Raji (cell line): ENCODE results near the gene SPAG6.
A peak's percentile ranks its signal among the peaks of the same experiment; 100 is the strongest.

ENCODE experiments used
- POLR2A ChIP-seq: IDR thresholded peaks from 2 replicates; pipeline ENCODE4 v1.6.1; 2011; ENCODE audit warnings: low read depth, low read length, control low read depth; ENCODE audit not compliant: insufficient read depth

Gene SPAG6

DNA sequence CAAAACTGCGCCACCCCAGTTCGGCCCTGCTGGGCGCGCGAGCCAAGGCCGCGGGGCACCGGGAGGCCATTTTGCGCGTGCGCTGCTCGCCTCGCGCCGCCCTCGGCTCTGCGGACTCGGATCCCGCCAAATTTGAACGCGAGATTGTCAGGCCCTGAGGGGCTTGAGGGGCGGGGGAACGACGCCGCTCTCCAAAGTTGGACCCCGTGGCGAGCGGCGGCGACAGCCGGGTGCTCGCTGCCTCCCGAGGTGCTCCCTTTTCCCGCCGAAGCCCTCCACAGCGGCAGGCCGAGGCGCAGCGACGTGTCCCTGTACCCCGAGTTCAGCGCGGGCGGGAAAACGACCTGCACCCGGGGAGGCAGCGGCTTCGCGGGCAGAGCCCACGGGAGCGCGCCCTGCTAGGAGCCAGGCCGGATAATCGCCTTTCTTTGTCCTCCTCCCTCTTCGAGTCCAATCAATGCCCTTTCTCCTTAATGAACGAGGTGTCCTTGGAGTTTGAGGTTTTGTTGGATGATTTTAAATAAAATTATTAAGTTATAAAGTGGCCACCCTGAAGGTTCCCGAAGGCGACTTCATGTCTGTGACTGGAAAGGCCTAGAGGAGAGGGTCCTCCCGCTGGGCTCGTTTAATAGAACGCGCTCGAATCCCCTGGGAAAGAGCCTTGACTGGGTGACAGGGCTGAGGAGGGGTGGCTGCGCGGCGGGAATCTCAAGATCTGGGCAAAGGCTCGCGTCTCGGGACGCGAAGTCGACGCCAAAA lies 10.7 kb upstream of the SPAG6 start:
- TF ChIP-seq POLR2A = no peak

DNA sequence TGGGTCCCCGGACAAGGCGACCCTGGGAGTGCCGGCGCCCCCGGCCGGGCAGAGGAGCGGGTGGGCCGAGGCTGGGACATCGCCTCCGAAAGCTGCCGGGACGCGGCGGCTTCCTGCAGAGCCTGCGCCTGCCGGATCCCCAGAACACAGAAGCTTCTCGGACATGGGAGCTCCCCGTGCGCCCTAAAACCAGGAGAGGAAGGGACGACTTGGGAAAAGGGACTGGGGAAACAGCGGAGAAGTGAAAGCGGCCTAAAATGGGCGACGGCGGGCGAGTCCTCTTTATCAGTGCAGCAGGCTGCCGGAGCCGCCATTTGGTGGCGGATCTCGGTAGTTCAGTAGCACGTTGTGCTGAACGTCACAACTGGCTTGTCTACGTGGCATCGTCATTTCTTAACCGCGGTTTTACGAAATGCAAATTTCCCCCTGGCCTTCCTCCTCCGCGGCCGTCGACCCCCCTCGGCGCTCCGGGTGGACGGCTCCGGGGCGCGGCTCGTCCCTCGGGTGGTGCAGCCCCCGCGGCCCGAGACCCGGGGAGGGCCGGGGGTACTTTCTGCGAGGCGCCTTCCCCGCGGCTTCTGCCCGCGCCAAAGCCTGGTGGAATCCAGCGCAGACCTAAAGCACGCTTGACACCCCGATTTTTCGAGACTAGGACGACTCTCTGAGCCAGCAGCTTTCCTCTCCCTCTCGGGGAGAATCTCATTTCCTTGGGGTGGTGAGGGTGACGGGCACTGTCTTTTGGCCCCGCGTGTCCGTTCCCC lies 9.9 kb upstream of the SPAG6 start:
- no peak for TF ChIP-seq POLR2A

DNA sequence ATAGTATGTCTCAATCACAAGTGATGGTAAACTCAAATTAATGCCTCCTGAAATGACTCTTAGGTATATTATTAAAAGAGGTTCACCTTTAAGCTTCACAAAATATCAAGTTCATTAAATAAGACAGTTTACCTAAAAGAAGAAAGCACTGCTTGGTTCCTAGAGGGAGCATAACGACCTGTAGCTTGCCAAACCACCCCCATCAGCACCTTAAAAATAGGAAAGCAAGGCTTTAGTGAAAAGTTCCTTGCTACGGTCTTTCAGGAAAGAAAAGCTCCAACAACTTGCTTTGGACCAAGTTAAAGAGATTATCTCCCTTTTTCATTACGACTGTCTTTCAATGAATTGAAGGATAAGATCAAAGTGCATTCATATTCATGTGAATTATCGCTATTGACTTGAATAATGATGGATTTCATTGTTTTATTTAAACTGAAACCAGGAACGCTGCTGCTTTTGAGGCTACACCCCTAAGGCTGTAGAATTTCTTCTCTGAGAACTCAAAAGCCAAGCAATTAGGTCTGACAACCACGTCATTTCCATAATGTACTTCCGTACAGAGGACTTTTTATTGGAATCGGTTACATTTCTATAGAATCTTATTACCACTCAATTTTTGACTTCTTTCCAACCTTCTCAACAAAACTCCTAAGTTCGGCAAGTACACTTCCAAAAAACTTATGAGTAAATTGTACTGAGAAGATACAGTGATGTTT lies 7.0 kb upstream of the SPAG6 start:
- TF ChIP-seq POLR2A = no peak

DNA sequence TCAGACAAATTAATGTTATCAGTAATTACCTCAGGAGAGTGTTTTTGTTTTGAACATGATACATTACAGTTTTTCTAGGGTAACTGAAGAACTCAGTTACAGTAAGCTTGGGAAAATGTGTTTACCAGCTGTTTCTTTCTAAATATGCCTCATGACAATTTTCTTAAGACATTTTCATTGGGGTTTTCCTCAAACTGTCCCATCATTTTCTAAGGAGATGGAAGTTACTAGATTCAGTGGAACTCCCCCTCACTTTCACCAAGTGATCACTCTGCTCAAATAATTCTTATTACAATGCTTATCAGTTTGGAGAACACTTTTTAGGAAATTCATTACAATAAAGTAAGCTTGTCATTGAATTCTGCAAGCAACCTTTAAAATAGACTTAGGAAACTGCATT lies 6.4 kb upstream of the SPAG6 start:
- no peak for TF ChIP-seq POLR2A

DNA sequence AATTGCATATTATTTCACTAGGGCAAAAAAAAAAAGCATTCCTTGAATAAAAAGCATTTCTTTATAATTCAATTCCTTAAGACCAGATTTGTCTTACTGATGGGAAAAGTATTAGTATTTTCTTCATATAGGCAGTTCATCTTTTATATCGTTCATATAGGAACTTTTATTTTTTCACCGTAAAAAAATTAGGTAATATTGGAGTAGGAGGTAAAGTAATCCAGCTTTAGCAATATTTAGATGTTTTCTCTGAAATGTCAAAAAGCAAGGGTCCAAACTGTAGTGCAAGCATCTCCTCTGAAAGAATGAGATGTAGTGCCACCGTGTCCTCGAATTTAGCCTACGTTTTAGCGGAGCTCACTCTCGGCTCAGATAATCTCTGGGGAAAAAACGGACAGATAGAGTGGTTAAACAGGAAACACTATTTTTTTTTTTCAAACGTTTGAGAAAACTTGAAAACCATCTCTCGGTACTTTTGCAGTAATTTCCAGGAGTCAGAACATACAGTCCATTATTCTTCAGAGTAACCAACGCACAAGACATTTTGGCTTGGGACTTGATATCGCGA lies 5.5 kb upstream of the SPAG6 start:
- TF ChIP-seq POLR2A = no peak

DNA sequence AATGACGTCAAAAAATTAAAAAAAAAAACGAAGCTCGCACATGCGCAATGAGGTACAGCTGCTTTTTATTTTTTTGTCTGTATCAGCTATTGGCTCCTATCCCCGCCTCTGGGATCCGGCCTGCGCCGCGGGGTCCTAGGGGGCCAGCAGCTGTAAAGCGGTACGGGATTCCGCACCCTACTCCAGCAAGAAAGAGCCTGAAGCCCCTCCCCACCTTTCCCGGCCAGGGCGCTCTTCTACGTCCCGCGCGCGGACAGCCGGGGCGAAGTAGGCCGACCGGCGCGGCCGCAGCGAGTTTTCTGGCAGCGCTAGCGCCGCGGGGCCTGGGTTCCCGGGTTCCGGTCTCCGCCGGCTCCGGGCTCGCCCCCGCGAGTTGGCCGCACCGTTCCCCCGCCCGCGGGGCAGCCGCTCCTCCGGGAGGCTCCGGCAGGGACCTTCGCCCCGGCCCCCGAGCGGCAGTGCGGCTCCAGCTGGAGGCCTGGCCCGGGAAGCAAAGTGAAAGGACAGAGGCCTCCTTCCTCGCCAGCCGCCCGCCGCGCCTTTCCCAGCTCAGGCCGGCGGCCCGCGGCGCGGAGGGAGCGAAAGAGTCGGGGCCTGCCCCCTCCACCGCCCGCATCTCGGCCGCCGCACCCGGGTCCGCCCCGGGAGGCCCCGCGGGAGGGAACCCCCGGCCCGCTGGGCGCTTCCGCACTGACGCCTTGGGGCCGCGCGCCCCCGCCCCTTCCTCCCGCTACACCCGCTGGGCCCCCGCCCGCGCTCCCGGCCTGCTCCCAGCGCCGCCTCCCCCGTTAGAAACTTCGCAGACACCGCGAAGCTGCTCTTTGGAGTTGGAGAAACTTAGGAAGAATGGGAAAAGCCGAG lies 4.7 kb upstream of the SPAG6 start:
- peak; percentile 60 for TF ChIP-seq POLR2A

DNA sequence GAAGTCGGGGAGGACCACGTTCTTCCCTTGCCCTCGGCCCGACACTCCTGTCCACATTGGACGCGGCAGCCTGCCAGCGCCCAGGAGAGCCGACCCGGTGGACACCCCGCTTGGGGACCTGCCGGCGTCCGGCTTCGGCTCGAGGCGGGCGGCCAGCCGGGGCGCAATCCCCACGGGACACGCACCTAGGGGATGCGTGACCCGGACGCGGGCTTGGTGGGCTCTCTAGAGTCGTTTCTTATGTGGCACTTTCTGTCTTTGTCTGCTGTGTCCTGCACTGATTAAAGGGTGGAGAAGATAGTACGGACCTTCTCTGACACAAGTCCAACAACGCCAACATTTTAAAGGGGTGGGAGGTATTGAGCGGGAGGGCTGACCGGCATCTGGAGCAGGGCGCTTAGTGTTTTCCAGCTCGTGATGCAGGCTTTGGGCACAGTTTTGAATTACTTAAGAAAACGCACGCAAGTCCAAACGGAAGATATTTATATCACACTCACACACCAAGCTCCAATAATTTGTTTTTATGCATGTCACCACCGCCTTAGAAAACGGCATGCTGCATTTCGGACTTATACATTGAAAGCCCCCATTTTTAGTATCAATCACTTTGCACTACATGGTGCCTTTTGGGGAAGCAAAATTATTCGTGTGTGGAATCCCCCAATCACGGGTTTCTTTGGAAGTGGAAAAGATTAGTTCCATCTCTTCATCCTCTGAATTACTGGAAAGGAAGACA lies 3.9 kb upstream of the SPAG6 start:
- TF ChIP-seq POLR2A = no peak

DNA sequence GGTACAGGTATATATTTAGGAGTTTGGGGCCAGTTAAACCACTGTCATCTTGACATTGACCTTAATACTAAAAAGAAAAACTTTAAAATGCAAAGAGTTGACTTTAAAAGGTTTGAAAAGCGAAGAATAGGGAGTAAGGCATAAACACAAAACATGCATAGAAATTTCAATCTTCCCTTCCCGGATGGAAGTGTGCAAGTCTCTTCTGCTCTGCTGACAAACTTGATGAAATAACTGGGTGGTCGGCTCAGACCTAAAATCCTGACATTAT lies 3.4 kb upstream of the SPAG6 start:
- TF ChIP-seq POLR2A = no peak

DNA sequence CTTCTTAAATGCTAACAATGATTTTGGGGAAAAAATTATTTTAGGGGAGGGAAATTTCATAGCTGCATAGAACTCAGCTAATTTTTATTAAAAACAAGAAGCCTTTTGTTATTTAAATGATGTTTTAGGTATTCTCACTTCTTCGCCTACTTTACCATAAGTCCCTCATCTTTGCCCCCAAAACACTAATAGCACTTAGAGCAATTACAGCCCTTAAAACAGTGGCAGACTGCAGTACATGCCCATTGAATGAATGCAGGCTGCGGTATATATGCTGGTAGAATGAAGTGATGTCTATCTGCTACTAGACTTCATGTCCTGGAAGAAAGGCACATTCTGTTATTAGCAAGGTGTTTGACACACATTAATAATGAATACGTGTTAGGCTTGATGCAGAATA lies 2.9 kb upstream of the SPAG6 start:
- TF ChIP-seq POLR2A = no peak

DNA sequence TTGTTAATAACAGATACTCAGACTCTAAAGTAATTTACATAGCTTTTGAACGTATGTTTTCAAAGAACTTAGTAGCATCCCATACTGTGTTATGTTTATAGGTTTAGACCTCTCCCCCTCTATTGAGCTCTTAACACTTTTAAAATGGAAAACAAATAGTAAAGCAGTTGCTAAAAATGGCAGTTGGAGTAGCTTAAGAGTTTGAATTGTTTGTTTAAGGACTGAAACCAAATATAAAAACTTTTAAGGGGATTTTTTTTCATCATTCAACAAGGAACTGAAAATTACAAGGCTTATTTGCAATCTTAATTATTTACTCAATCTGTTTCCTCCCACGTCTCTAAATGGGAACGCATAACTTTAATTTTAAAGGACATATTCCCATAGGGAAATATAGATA lies 1.6 kb upstream of the SPAG6 start:
- TF ChIP-seq POLR2A = no peak

DNA sequence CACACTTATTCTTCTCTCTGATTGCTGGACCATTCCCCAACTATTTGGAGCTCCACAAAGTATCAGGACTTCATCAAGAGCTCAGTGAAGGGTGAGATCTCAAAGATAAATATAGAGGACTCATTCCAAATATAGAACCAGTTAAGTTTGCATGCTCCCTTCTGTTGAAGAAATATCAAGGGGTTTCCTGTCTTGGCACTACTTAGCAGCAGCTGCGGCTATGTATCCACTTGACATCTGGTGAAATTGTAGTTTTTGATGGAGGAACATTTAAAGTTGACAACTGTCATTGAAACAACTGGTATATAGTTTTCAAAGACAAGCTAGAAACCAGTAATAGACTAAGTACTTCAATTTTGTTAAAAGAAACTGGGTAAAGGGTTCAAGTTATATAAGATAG lies 1.0 kb upstream of the SPAG6 start:
- TF ChIP-seq POLR2A = no peak

DNA sequence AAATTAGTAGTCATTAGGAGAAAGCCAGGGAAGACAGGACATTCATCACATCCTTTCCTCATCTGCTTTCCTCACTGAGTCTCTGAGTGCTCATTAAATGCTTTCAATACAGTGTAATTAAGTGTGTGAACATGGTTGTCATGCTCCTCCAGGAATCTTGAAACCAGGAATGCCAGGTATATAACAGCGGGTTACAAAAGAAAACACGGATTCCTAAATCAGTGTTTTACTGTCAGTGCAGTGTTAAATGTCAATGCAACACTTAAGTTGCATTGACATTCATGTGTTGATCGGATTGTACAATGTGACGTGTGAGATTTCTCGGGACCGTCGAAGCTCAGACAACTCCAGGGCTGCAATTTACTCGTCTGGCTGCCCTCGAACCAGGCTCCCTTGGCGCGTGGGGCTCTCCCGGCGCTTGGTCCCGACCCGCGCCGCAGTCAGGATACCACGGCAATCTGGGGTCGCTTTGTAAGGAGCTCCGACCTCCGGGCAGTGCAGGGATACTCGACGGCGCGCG lies 455 bp upstream of the SPAG6 start:
- TF ChIP-seq POLR2A = no peak

DNA sequence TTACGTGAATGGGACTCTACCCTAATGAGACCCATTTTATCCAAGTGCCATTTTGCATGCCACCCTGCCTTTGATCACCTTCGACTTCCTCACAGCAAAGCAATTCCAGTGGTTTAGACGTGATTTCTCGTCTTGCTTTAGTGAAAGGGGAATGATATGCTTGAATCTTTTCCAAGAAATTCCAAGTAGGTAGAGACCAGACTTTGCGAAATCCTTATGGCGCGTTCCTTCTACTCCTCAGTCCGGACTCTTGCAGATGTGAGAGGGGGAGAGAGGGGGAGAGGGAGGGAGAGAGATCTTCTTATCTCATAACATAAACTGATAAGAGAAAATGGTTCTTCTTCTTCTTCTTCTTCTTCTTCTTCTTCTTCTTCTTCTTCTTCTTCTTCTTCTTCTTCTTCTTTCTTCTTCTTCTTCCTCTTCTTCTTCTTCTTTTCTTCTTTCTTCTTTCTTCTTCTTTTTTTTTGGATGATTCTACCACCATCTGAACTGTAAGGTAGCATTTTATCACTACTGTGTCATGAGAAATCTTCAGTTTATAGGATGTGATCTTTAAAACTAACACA lies 883 bp downstream of the SPAG6 start:
- TF ChIP-seq POLR2A = no peak

DNA sequence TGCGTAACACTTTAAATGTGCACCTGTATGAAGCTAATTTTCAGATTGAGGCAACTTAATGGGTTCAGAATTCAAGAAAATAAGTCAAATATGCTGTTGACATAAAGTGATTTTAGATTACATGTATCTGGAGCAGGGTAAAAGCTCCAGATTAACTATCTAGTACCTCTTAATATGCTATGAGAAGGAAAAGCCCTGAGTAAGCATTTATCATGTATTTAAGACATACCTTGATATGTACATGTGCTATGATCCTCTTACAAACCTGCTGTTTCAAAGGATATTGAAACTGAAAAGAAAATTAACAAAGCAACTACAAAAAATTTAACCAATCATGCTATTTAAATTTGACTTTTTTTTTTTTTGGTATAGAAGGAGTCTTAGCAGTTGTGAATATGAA lies 4.5 kb downstream of the SPAG6 start:
- TF ChIP-seq POLR2A = no peak
